ENCODE data around the gene RFT1.

RFT1 gene

DNA sequence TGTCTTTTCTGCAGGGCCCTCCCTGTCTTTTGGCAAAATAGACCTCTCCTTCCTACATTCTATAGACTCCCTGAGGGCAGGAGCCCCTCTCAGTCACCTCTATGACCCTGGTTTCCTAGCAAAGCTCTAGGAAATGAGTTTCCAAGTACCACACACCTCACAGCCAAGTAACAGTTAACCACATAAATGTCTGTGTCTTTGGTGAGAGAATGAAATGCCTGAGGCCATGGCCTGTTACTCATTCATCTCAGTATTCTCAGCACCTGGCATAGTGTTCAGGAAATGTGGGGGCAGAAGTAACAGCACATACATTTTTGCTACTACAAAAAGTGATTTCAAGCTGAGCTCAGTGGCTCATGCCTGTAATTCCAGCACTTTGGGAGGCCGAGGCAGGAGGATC lies 21.0 kb downstream of the RFT1 start:
- Histone ChIP-seq H3K4me1 (ENCODE audit: control insufficient read depth, insufficient read depth, low read length) (no peaks in the 10 kb centered on the region), H3K27me3 (ENCODE audit: control insufficient read depth, insufficient read depth, low read length, poor library complexity, severe bottlenecking) (no peaks in the 10 kb centered on the region), H3K4me3 (ENCODE audit: insufficient read depth, low read depth, low read length) (no peak overlapping the region), H3K9me3 (ENCODE audit: control insufficient read depth, low read length) (no peaks in the 10 kb centered on the region), H3K27ac (ENCODE audit: insufficient read depth, low read depth, low read length, poor library complexity, severe bottlenecking) (no peak overlapping the region), H3K36me3 (ENCODE audit: control insufficient read depth, insufficient read depth, low read length) (peaks cover 7% of the 10 kb centered on the region)
- WGBS, 2 experiments, result 93 to 100% methylated on average over 1 of the region's 1 CpG

DNA sequence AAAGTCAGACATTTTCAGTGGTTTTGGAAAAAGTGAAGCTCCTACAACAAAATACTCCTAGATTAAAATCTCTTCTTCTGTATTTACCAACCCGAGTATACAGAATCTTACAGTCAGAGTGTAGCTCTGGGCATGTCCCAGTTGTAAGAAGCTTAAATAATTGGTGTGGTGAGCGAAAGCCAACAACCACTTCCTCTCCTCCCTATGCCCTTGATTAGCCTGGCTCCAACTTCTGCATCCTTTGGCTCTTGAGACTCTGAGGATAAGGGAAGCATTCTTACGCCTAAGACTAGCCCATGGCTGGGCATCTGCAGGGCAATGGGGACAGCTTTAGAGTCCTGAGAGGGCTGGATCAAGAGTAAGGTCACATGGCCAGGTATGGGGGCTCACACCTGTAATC lies 25.5 kb downstream of the RFT1 start:
- 60 to 67% methylated on average over 3 of the region's 3 CpGs for WGBS, 2 experiments
- Histone ChIP-seq H3K27me3 (ENCODE audit: control insufficient read depth, insufficient read depth, low read length, poor library complexity, severe bottlenecking) (no peaks in the 10 kb centered on the region), H3K9me3 (ENCODE audit: control insufficient read depth, low read length) (no peaks in the 10 kb centered on the region), H3K36me3 (ENCODE audit: control insufficient read depth, insufficient read depth, low read length) (peaks cover 7% of the 10 kb centered on the region), H3K4me3 (ENCODE audit: insufficient read depth, low read depth, low read length) (no peak overlapping the region), H3K27ac (ENCODE audit: insufficient read depth, low read depth, low read length, poor library complexity, severe bottlenecking) (no peak overlapping the region), H3K4me1 (ENCODE audit: control insufficient read depth, insufficient read depth, low read length) (peaks cover 14% of the 10 kb centered on the region)

DNA sequence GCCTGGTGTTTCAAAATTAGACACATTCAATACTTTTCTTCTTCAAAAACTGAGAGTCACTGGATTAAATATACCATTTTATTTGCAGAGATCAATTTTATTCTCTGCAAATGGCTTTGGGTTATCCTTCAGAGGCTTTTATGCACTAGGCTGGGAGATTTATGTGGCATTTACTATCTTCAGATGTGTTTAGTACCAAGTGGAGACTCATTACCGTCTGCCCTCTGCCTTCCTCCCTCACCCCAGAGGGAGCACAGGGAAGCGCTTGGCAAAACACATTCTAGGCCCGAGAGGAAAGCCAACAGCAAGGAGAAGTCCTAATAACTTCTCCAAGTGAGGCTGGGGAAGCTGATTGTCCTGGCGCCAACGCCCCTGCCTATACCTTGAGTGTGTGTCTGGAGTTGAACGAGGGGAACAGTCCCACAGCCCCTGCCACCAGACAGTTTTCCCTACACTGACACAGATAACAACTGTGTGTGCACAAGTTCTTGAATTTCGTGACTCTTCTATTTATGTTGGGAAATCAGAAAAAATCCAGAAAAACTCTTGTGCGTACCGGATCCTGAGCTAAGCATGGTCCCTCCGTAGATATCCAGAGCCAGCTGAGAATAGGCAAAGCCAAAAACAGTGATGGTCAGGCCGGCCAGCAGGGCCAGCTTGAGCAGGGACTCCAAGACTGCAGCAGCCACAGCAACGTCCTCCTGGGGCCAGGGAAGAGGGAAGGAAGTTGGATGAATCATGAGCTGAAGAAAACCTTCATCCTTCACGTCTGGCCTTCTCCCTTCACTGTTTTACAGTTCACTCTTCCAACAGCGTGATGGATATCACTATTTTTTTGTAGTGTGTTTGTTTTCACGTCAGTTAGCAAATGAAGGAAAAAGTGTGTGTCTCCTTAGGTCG lies 26.6 kb downstream of the RFT1 start:
- peaks cover 14% of the 10 kb centered on the region for H3K4me1 ChIP-seq (ENCODE audit: control insufficient read depth, insufficient read depth, low read length)
- H3K27me3 ChIP-seq (ENCODE audit: control insufficient read depth, insufficient read depth, low read length, poor library complexity, severe bottlenecking), result no peaks in the 10 kb centered on the region
- 90 to 94% methylated on average over 16 of the region's 16 CpGs for WGBS, 2 experiments
- no peaks in the 10 kb centered on the region for H3K9me3 ChIP-seq (ENCODE audit: control insufficient read depth, low read length)
- no peak overlapping the region for H3K4me3 ChIP-seq (ENCODE audit: insufficient read depth, low read depth, low read length)
- peaks cover 1% of the 10 kb centered on the region for H3K36me3 ChIP-seq (ENCODE audit: control insufficient read depth, insufficient read depth, low read length)
- no peak overlapping the region for H3K27ac ChIP-seq (ENCODE audit: insufficient read depth, low read depth, low read length, poor library complexity, severe bottlenecking)

DNA sequence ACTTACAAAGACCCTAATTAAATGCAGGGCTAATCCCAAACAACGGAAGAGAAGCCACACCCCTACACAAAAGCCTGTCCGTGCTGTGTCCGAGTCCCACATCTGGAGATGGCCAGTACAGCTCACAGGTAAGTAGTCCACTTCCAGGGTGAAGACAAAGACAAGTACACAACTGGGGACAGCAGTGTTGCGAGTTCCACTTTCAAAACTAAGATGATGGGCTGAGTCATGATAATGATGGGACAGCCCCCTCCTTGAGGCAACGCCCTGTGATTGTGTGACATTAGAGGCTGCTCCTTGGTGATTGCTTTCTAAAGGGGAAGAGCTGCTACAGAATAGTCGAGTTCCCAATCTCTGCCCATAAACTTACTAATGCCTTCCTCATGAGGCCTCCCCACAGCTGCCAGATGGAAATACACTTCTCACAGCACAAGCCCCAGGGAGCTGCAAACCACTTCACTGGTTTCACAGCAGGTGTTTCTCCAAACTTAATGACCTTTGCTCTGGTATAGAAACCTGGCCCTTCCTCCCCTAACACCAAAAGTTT lies 27.6 kb downstream of the RFT1 start:
- 60 to 62% methylated on average over 6 of the region's 6 CpGs for WGBS, 2 experiments
- Histone ChIP-seq H3K27me3 (ENCODE audit: control insufficient read depth, insufficient read depth, low read length, poor library complexity, severe bottlenecking) (no peaks in the 10 kb centered on the region), H3K9me3 (ENCODE audit: control insufficient read depth, low read length) (no peaks in the 10 kb centered on the region), H3K4me3 (ENCODE audit: insufficient read depth, low read depth, low read length) (no peak overlapping the region), H3K36me3 (ENCODE audit: control insufficient read depth, insufficient read depth, low read length) (no peaks in the 10 kb centered on the region), H3K27ac (ENCODE audit: insufficient read depth, low read depth, low read length, poor library complexity, severe bottlenecking) (peak overlapping the region; percentile 72), H3K4me1 (ENCODE audit: control insufficient read depth, insufficient read depth, low read length) (peaks cover 14% of the 10 kb centered on the region)

DNA sequence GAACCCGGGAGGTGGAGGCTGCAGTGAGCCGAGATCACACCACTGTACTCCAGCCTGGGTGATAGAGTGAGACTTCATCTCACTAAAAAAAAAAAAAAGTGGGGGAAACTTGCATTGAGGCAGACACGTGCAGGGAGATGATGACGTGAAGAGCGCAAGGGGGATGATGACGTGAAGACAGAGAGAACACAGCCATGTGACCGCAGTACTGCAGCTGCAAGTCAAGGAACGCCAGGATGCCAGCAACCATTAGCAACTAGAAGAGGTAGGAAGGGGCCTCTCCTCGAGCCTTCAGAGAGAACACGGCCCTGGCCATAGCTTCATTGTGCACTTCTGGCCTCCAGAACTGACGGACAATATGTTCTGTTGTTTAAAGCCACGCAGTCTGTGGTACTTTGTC lies 28.3 kb downstream of the RFT1 start:
- H3K9me3 ChIP-seq (ENCODE audit: control insufficient read depth, low read length), result no peaks in the 10 kb centered on the region
- peak overlapping the region; percentile 72 for H3K27ac ChIP-seq (ENCODE audit: insufficient read depth, low read depth, low read length, poor library complexity, severe bottlenecking)
- H3K36me3 ChIP-seq (ENCODE audit: control insufficient read depth, insufficient read depth, low read length), result no peaks in the 10 kb centered on the region
- no peak overlapping the region for H3K4me3 ChIP-seq (ENCODE audit: insufficient read depth, low read depth, low read length)
- 92% methylated on average over 12 of the region's 12 CpGs for WGBS, 2 experiments
- no peaks in the 10 kb centered on the region for H3K27me3 ChIP-seq (ENCODE audit: control insufficient read depth, insufficient read depth, low read length, poor library complexity, severe bottlenecking)
- peaks cover 14% of the 10 kb centered on the region for H3K4me1 ChIP-seq (ENCODE audit: control insufficient read depth, insufficient read depth, low read length)

DNA sequence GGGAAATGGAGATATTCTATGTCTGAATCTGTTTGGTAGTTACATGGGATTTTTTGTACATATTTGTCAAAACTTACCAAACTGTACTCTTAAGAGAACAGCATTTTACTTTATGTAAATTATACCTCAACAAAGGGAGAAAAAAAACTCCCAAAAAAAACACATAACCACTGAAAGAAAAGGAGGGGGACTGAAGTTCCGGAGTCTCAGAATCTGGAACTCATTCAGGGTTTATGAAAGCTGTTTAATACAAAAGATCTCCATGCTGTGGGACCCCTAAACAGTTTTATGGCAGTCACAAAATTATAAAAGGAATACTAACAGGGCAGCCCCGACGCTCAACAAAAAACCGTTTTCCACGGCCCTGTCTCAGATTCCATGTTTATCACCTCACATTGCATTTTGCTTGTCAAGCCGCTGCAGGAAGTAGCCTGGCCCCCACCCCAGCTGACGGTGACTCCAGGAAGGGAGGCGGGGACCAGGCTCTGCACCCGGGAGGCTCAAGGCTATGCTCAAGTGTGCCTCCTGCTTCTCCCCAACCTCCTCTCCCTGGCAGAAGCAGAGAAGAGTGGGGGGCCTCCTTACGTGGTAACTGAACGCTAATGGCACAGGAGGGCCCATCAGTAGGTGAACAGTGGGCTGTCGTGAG lies 29.3 kb downstream of the RFT1 start:
- 92% methylated on average over 12 of the region's 12 CpGs for WGBS, 2 experiments

DNA sequence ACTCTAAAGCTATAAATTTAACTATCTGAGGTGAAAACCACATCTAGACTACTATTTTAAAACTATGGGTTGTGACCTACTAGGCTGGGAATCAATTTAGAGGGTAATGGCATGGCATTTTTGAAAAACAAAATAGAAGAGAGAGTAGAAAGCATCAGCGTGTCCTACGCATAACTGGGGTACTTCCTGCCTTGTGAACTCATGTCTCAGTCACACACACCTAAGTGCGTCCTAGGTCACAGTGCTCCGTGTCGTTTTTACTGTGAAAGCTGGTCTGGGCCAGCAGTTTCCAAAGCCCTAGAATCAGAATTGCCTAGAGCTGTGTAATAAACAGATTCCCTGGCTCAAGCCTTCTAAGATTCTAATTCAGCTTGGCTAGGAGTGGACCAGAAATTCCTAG lies 32.3 kb downstream of the RFT1 start:
- no peaks in the 10 kb centered on the region for H3K36me3 ChIP-seq (ENCODE audit: control insufficient read depth, insufficient read depth, low read length)
- H3K4me3 ChIP-seq (ENCODE audit: insufficient read depth, low read depth, low read length), result no peak overlapping the region
- peaks cover 8% of the 10 kb centered on the region for H3K4me1 ChIP-seq (ENCODE audit: control insufficient read depth, insufficient read depth, low read length)
- no peak overlapping the region for H3K27ac ChIP-seq (ENCODE audit: insufficient read depth, low read depth, low read length, poor library complexity, severe bottlenecking)
- no peaks in the 10 kb centered on the region for H3K27me3 ChIP-seq (ENCODE audit: control insufficient read depth, insufficient read depth, low read length, poor library complexity, severe bottlenecking)
- H3K9me3 ChIP-seq (ENCODE audit: control insufficient read depth, low read length), result no peaks in the 10 kb centered on the region
- 96 to 97% methylated on average over 5 of the region's 5 CpGs for WGBS, 2 experiments

More for the DNA sequence above, 29.3 kb downstream of the RFT1 start:
- Histone ChIP-seq H3K27me3 (ENCODE audit: control insufficient read depth, insufficient read depth, low read length, poor library complexity, severe bottlenecking) (no peaks in the 10 kb centered on the region), H3K4me1 (ENCODE audit: control insufficient read depth, insufficient read depth, low read length) (peaks cover 14% of the 10 kb centered on the region), H3K9me3 (ENCODE audit: control insufficient read depth, low read length) (no peaks in the 10 kb centered on the region), H3K4me3 (ENCODE audit: insufficient read depth, low read depth, low read length) (no peak overlapping the region), H3K27ac (ENCODE audit: insufficient read depth, low read depth, low read length, poor library complexity, severe bottlenecking) (no peak overlapping the region), H3K36me3 (ENCODE audit: control insufficient read depth, insufficient read depth, low read length) (no peaks in the 10 kb centered on the region)

DNA sequence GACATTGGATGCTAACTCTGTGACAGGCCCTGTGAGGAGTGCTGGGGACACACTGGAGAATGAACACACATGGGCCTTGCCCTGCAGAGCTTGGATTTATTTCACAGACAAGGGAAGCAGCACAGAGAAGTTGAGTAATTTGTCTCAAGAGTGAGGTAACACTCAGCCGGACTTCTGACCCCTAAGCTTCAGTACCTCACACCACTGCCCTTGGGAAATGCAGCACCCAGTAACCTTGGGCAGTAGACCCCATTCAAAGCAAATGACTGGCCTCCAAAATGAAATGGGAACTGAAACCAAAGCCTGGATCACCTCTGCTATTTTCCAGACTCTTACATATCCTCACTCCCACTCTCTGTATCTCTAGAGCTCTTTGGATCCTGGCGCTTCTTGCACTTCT lies 37.3 kb downstream of the RFT1 start:
- WGBS, 2 experiments, result 92 to 96% methylated on average over 2 of the region's 2 CpGs
- Histone ChIP-seq H3K4me3 (ENCODE audit: insufficient read depth, low read depth, low read length) (no peak overlapping the region), H3K27ac (ENCODE audit: insufficient read depth, low read depth, low read length, poor library complexity, severe bottlenecking) (no peak overlapping the region), H3K27me3 (ENCODE audit: control insufficient read depth, insufficient read depth, low read length, poor library complexity, severe bottlenecking) (no peaks in the 10 kb centered on the region), H3K36me3 (ENCODE audit: control insufficient read depth, insufficient read depth, low read length) (peaks cover 8% of the 10 kb centered on the region), H3K4me1 (ENCODE audit: control insufficient read depth, insufficient read depth, low read length) (no peaks in the 10 kb centered on the region), H3K9me3 (ENCODE audit: control insufficient read depth, low read length) (no peaks in the 10 kb centered on the region)

DNA sequence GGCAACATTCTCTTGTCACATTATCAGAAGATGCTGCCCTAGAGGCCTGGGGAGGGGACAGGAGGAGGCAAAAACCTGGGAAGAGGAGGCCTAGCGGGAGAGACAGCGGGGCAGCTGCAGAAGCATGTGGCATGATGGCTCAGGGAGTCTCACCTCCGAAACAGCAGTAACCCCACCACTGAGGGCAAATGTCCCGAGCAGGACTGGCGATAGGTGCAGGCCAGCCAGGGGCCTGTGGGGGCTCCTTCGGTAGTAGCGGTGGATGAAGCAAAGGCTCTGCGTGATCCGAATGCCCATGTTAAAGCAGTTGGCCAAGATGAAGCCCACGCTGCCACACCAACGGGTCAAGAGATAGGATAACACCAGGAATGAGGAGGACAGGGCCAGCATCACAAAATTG lies 38.0 kb downstream of the RFT1 start:
- H3K27me3 ChIP-seq (ENCODE audit: control insufficient read depth, insufficient read depth, low read length, poor library complexity, severe bottlenecking), result no peaks in the 10 kb centered on the region
- H3K4me3 ChIP-seq (ENCODE audit: insufficient read depth, low read depth, low read length), result no peak overlapping the region
- WGBS, 2 experiments, result 98% methylated on average over 11 of the region's 11 CpGs
- no peak overlapping the region for H3K27ac ChIP-seq (ENCODE audit: insufficient read depth, low read depth, low read length, poor library complexity, severe bottlenecking)
- H3K9me3 ChIP-seq (ENCODE audit: control insufficient read depth, low read length), result no peaks in the 10 kb centered on the region
- no peaks in the 10 kb centered on the region for H3K4me1 ChIP-seq (ENCODE audit: control insufficient read depth, insufficient read depth, low read length)
- H3K36me3 ChIP-seq (ENCODE audit: control insufficient read depth, insufficient read depth, low read length), result peaks cover 8% of the 10 kb centered on the region

DNA sequence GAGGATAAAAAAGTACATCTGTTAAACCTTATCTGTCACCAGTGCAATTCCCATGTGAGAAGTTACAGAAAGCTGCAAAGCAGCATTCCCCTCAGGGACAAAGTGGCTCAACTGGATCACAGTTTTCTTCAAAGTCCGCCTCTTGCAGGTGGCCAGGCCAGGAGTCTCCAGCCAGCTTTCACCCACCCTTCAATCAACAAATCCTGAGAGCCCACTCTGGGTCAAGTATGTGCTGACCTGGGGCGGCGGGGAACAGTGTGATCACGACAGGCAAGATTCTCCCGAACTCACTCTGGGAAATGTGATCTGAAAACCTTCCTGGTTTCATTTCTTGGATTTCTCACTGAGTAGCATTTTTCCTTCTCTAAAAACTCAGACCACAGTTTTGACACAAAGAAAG lies 39.2 kb downstream of the RFT1 start:
- Histone ChIP-seq H3K9me3 (ENCODE audit: control insufficient read depth, low read length) (no peaks in the 10 kb centered on the region), H3K4me1 (ENCODE audit: control insufficient read depth, insufficient read depth, low read length) (no peaks in the 10 kb centered on the region), H3K36me3 (ENCODE audit: control insufficient read depth, insufficient read depth, low read length) (peaks cover 8% of the 10 kb centered on the region), H3K27ac (ENCODE audit: insufficient read depth, low read depth, low read length, poor library complexity, severe bottlenecking) (no peak overlapping the region), H3K4me3 (ENCODE audit: insufficient read depth, low read depth, low read length) (no peak overlapping the region), H3K27me3 (ENCODE audit: control insufficient read depth, insufficient read depth, low read length, poor library complexity, severe bottlenecking) (no peaks in the 10 kb centered on the region)
- 93 to 95% methylated on average over 5 of the region's 5 CpGs for WGBS, 2 experiments
